Fibroblast of skin of abdomen (primary cell): Measurements from ENCODE around the gene STOX2.
"Not testable (repeated sequence)": the region's sequence is repeated elsewhere in the genome, so short reads cannot be mapped to it uniquely, and the experiment has no call there.

ENCODE experiments used
- DNase-seq: peaks from one replicate; pipeline ENCODE4 v3.0.0-alpha.2; 2013

The STOX2 gene

DNA sequence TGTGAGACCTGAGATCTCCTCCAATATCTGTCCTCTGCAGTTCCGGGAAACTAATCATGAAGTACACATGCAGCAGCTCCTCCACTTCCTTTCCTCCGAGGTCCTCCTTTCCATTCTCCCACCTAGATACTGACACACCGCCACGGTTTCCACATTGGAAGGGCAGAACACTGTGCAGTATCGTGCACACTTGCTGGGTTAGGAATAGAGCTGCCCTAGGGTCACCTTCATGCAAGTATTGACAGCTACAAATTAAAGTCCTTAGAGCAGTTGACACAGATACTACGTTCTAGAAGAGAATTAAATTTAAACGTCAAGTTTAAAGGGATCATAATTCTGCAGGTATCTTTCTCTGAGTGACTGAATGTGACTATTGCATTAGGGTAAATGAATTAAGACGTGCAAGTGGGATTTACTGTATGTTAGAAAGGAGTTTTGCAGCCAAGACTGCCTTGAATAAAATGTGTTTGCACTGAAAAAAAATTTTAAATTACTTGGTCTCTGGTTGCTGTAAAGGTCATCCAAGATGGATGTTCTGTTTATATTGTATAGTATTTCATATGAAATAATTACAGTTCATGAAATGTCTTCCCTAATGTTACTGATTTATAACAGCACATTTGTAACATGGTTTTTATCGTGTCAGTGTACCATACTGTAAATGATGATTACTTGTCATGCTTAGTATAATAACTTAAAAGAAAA, 117.7 kb downstream of the STOX2 start:
- no peak for DNase-seq

DNA sequence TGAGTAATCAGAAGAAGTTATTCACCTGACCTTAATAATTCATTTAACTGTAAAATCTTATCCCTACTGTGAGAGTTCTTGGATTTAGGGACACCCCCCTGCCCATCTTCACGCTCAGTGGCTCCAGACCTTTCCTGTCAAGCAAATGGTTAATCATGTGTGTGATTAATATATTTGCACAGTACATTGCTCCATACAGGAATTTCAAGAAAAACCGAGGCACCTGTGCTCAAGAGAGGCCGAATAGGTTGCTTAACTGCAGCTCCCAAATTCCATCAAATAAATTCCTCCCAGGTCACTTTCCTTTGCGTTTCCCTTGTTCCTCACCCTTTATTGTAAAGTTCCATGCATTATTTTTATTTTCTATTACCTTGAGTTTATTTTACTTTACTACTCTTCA, 119.5 kb downstream of the STOX2 start:
- no peak for DNase-seq

- DNase-seq, result peak; percentile 11
These were observed 123.7 kb downstream of the STOX2 start for GRCh38 chr4:184028561-184029374.

DNA sequence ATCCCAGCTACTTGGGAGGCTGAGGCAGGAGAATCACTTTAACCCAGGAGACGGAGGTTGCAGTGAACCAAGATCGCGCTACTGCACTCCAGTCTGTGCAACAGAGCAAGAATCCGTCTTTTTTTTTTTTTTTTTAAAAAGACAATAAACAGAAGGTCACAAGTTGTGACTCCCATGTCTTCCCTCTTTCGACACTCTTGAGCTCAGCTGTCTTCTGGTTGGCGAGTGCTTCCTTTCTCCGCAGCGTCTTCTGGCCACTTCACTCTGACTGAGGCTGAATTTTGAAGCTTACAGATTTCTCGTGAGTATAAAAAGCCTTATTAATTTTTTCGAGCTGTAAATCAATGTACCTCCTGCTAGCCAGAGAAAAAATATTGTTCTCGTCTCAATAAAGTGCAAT, 124.9 kb downstream of the STOX2 start:
- no peak for DNase-seq

GRCh38 chr4:184030764-184031163, 125.7 kb downstream of the STOX2 start:
- no peak for DNase-seq

GRCh38 chr4:184032091-184032490, 127.0 kb downstream of the STOX2 start:
- no peak for DNase-seq

DNA sequence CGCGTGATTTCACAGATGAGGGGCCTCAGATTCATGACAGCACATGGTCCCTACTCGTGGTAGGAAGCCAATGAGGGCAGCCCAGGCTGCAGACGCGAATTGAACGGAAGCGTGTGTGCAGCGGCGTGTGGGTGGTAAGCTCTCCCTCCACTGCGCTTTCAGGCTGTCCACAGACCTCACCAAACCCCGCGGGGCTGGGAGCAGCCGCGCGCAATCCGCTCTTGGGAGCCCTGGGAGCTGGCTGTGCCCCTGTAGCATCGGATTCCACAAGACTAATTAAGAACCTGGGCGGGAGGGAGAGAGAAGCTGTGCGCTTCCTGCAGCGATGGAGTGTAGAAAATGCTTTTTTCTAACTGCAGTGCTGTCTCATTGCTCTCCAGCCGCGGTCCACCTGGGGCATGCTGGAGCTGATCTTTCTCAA, 134.9 kb downstream of the STOX2 start:
- DNase-seq, result peak; percentile 20

- no peak for DNase-seq
These were observed 136.0 kb downstream of the STOX2 start for GRCh38 chr4:184041156-184041555.

DNA sequence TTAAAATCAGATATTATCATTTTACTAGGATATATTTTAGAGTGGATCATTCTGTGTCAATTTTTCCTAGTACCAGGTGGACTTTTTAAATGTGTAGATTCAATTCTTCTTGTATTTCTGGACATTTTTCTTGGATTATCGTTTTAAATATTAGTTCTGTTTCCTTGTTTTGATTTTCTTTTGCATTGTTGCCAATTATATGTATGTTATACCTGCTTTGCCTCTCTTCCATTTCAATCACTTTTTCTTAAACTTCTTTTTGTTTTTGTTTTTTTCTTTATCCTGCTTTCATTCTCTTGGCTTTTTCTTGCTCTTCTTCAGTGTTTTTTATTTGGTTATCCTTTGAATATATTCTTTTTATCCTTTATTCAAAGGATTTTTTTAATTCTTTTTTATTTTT, 141.0 kb downstream of the STOX2 start:
- DNase-seq, result no peak

- not testable (repeated sequence) for DNase-seq
These were observed 146.2 kb downstream of the STOX2 start for GRCh38 chr4:184051262-184051661.

DNA sequence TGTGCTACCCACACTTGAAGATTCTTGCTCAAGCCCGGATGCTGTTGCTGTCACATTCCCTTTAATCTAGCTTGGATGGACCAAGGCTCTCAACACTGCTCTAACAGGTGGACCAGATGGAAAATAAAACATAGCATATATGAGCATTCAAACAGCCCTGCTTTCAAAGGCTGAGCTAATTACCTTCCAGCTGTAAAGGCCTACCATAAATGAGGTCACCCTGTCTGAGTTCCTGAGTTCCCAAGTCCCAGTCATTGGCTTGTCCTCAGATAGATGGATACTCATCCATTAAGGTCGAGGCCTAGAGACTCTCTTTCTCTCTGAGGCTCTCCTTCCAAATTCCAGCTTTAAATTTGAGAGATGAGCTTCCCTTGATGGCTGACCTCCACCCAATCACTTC, 147.5 kb downstream of the STOX2 start:
- no peak for DNase-seq

GRCh38 chr4:184053434-184053833, 148.3 kb downstream of the STOX2 start:
- DNase-seq, result no peak

- no peak for DNase-seq
These were observed 151.8 kb downstream of the STOX2 start for GRCh38 chr4:184056877-184057276.

- no peak for DNase-seq
These were observed 152.9 kb downstream of the STOX2 start for GRCh38 chr4:184058026-184058425.

DNA sequence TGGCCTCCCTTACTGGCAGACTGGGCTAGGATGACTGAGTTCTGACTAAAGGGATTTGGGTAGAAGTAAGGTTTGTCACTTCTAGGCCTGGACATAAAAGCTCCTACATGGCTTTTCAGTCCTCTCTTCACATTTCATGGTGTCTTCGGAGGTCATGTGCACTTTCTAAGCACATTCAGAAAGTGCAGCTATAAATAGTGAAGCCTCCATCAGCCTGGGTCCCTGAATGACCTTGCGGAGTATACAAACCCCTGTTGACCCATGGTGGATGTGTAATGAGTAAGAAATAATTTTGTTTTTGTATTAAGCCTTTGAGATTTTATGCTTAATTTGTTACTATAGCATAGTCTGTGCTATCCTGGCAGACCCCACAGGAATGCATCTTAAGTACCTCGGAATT, 154.0 kb downstream of the STOX2 start:
- DNase-seq, result no peak

DNA sequence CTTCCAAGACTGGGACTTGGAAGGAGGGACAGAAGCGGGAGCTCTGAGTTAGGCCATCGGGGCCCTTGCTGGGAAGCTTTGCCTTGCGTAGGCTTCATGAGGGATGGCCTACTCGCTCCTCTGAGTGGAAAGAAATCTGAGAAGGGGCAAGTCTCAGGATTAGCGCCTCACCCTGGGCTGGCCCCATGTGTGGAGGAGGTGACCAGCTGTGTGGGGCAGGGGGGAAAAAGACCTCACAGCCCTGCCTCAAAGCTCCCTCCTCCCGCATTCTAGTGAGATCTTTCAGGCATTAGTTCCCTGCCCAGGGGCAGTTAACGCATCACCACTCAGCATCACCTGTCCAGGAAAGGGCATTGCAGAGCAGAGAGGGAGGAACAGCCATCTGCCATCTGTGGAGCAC, 156.5 kb downstream of the STOX2 start:
- no peak for DNase-seq

GRCh38 chr4:184062769-184063168, 157.7 kb downstream of the STOX2 start:
- no peak for DNase-seq

DNA sequence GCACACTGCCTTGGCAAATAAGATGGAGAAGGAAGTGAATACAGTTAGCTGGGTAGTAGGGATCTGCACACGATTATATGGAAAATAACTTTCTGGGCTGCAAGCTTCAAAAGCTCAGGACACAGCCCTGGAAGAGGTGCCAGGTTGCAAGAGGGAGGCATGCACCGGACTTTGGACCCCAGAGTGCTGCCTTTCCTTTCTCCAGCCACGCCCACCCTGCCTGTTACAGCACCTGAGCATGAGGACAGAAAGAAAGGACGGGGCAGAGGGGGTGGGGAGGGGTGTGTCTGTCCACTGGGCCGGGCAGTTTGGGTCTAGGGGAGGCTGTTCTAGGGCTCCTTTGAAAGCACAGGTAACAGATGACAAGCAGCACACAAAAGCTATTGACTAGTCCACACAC, 159.8 kb downstream of the STOX2 start:
- DNase-seq, result no peak

GRCh38 chr4:184066584-184067300, 161.6 kb downstream of the STOX2 start:
- no peak for DNase-seq

DNA sequence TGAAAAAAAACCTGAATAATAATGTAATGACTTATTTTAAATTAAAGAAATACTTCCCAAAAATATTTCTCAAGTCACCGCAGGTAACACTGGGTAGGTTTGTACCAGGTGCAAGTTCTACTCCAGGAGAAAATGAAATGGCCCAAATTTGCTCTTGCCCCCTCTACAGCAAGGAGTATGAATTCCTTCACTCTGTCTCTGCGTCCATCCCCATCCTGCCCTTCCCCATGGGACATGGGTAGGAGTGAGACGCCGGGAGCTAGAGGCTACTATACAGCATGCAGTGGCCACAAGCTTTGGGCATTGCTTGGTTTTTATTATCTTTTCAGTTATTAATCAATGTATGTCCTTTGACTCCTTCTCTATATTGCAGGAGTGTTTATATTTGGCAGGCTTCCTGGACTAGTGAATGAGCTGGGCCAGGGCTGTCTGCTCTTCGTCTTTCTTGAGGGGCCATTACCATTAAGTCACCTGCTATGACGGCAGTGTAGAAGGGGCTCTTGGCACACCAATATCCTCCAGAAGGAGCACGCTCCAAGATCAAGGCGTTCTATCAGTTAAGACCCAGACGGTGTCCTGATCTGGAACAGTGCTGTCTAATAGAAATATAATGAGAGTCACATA, 162.9 kb downstream of the STOX2 start:
- DNase-seq, result no peak
